GM12864 (cell line): ENCODE measurements around the gene CUL5.

Source experiments
- DNase-seq: peaks from one replicate; pipeline ENCODE4 v3.0.0-alpha.2; 2011; ENCODE audit warnings: low read depth
- H3K4me3 ChIP-seq: 2 replicates; pipeline ENCODE4 v1.5.1; 2011; ENCODE audit warnings: mild to moderate bottlenecking, low read depth, low read length, control low read depth
- CTCF ChIP-seq: IDR thresholded peaks from 2 replicates; pipeline ENCODE4 v1.5.1; 2011; ENCODE audit warnings: low read depth, mild to moderate bottlenecking, moderate library complexity, low read length, control low read depth, inconsistent platforms; ENCODE audit errors: missing control alignments

CUL5 gene

GRCh38 chr11:108008656-108009496, at the start of gene CUL5:
TSS of gene CUL5 (plus strand) at chr11:108008898. CDS start at chr11:108009349, 451 bp downstream.
- DNase-seq: peak; percentile 71

GRCh38 chr11:107961480-107961879, 47.2 kb upstream of the CUL5 start:
- no peak for TF ChIP-seq CTCF
- DNase-seq: no peak
- H3K4me3 ChIP-seq: no peak overlapping the region

More at GRCh38 chr11:108008656-108009496, at the start of gene CUL5:
- TF ChIP-seq CTCF: peak; percentile 86
- peak within 1 kb of the TSS; percentile 99 for H3K4me3 ChIP-seq

GRCh38 chr11:107962181-107962580, 46.5 kb upstream of the CUL5 start:
- H3K4me3 ChIP-seq: no peak overlapping the region
- no peak for DNase-seq
- no peak for TF ChIP-seq CTCF

- DNase-seq: no peak
- TF ChIP-seq CTCF: no peak
These were observed 45.6 kb upstream of the CUL5 start for GRCh38 chr11:107963091-107963490.

GRCh38 chr11:107969219-107969618, 39.5 kb upstream of the CUL5 start:
- peak; percentile 10 for TF ChIP-seq CTCF
- no peak for DNase-seq
- H3K4me3 ChIP-seq: no peak overlapping the region

More at GRCh38 chr11:107963091-107963490, 45.6 kb upstream of the CUL5 start:
- H3K4me3 ChIP-seq: no peak overlapping the region

- TF ChIP-seq CTCF: no peak
- H3K4me3 ChIP-seq: no peak overlapping the region
- DNase-seq: no peak
These were observed 38.6 kb upstream of the CUL5 start for GRCh38 chr11:107970049-107970448.

- TF ChIP-seq CTCF: no peak
- no peak for DNase-seq
- H3K4me3 ChIP-seq: no peak overlapping the region
These were observed 35.1 kb upstream of the CUL5 start for GRCh38 chr11:107973641-107974040.
